HS-5 (cell line): ENCODE data around the gene WWOX.

Experiments used
- DNase-seq: peaks from one replicate; pipeline ENCODE4 v3.0.0-alpha.2; 2012; ENCODE audit warnings: low read depth

WWOX gene

GRCh38 chr16:78804058-78804735 lies 704.7 kb downstream of the WWOX start:
- DNase-seq, result no peak

GRCh38 chr16:78805556-78805955 lies 706.1 kb downstream of the WWOX start:
- DNase-seq, result no peak

GRCh38 chr16:78811247-78811646 lies 711.8 kb downstream of the WWOX start:
- DNase-seq, result no peak

- DNase-seq, result no peak
These were observed 713.1 kb downstream of the WWOX start for GRCh38 chr16:78812582-78812981.

- no peak for DNase-seq
These were observed 714.3 kb downstream of the WWOX start for GRCh38 chr16:78813661-78814311.

- DNase-seq, result no peak
These were observed 716.3 kb downstream of the WWOX start for GRCh38 chr16:78815713-78816112.

GRCh38 chr16:78816499-78817195 lies 717.2 kb downstream of the WWOX start:
- no peak for DNase-seq

- no peak for DNase-seq
These were observed 717.8 kb downstream of the WWOX start for GRCh38 chr16:78817200-78817739.

- no peak for DNase-seq
These were observed 721.9 kb downstream of the WWOX start for GRCh38 chr16:78821335-78821734.

GRCh38 chr16:78822509-78822908 lies 723.1 kb downstream of the WWOX start:
- no peak for DNase-seq

GRCh38 chr16:78823027-78823426 lies 723.6 kb downstream of the WWOX start:
- no peak for DNase-seq

GRCh38 chr16:78829280-78829679 lies 729.8 kb downstream of the WWOX start:
- no peak for DNase-seq

GRCh38 chr16:78830599-78830998 lies 731.1 kb downstream of the WWOX start:
- no peak for DNase-seq

- no peak for DNase-seq
These were observed 732.6 kb downstream of the WWOX start for GRCh38 chr16:78832100-78832499.

- no peak for DNase-seq
These were observed 737.5 kb downstream of the WWOX start for GRCh38 chr16:78836802-78837491.

GRCh38 chr16:78837706-78838105 lies 738.3 kb downstream of the WWOX start:
- DNase-seq, result no peak

- no peak for DNase-seq
These were observed 738.8 kb downstream of the WWOX start for GRCh38 chr16:78838276-78838675.

- no peak for DNase-seq
These were observed 743.5 kb downstream of the WWOX start for GRCh38 chr16:78842950-78843349.

- no peak for DNase-seq
These were observed 744.5 kb downstream of the WWOX start for GRCh38 chr16:78843978-78844377.

- DNase-seq, result no peak
These were observed 745.2 kb downstream of the WWOX start for GRCh38 chr16:78844682-78845081.

- no peak for DNase-seq
These were observed 751.8 kb downstream of the WWOX start for GRCh38 chr16:78851266-78851665.

- no peak for DNase-seq
These were observed 752.7 kb downstream of the WWOX start for GRCh38 chr16:78852081-78852635.
